Fibroblast of lung (primary cell): Measurements from ENCODE around the gene NR3C1.

Experiments used
- CTCF ChIP-seq, 2 donors: IDR thresholded peaks in 1 of 2; conservative IDR thresholded peaks in 1 of 2; 1 replicate in 1 of 2; 2 replicates in 1 of 2; pipeline ENCODE4 v1.5.1; 2011 to 2012; ENCODE audit warnings: low read length in 2 of 2, control low read depth in 1 of 2, inconsistent platforms in 1 of 2, low read depth in 1 of 2, mild to moderate bottlenecking in 1 of 2
- EZH2 ChIP-seq: IDR thresholded peaks from 2 replicates; pipeline ENCODE4 v1.5.1; 2012; ENCODE audit warnings: low read length, control low read depth, mild to moderate bottlenecking; ENCODE audit errors: missing control alignments

GRCh38 chr5:143238620-143239019 lies 164.9 kb downstream of the NR3C1 start:
- TF ChIP-seq CTCF (conservative IDR thresholded peaks at IDR 0.05 in 1 of 2, IDR thresholded peaks at IDR 0.05 in 1 of 2; ENCODE audit: low read depth in 1 of 2, low read length in 2 of 2) (no peak), EZH2 (no peak)
